Gastrocnemius medialis (tissue), 4 donors: ENCODE measurements around the gene ZNF738.
"Not testable (repeated sequence)": the region's sequence is repeated elsewhere in the genome, so short reads cannot be mapped to it uniquely, and the experiment has no call there.

ENCODE experiments used
- POLR2A ChIP-seq, 2 donors: fragments of 450-650 bp; IDR thresholded peaks; one replicate each; pipeline ENCODE4 v1.6.1; 2017; ENCODE audit warnings: antibody characterized with exemption in 2 of 2, mild to moderate bottlenecking in 2 of 2, moderate library complexity in 2 of 2
- TF ChIP-seq, protein P1 (sequence below), 5 experiments: fragments of 450-650 bp in 3 of 5; fragments of 200-600 bp in 2 of 5; sonication (generic) in 2 of 5; IDR thresholded peaks in 4 of 5; conservative IDR thresholded peaks in 1 of 5; 1 replicate in 4 of 5; 2 replicates in 1 of 5; pipeline ENCODE4 v1.5.1; 2016 to 2019; ENCODE audit warnings: antibody characterized with exemption in 5 of 5, mild to moderate bottlenecking in 3 of 5, moderate library complexity in 3 of 5

DNA sequence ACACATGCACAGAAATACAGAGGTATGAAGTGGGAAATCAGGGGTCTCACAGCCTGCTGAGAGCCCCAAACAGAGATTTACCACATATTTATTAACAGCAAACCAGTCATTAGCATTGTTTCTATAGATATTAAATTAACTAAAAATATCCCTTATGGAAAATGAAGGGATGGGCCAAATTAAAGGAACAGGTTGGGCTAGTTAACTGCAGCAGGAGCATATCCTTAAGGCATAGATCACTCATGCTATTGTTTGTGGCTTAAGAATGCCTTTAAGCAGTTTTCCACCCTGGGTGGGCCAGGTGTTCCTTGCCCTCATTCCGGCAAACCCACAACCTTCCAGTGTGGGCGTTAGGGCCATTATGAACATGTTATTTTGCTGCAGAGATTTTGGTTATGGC, 14.0 kb upstream of the ZNF738 start:
- TF ChIP-seq, protein P1, sequence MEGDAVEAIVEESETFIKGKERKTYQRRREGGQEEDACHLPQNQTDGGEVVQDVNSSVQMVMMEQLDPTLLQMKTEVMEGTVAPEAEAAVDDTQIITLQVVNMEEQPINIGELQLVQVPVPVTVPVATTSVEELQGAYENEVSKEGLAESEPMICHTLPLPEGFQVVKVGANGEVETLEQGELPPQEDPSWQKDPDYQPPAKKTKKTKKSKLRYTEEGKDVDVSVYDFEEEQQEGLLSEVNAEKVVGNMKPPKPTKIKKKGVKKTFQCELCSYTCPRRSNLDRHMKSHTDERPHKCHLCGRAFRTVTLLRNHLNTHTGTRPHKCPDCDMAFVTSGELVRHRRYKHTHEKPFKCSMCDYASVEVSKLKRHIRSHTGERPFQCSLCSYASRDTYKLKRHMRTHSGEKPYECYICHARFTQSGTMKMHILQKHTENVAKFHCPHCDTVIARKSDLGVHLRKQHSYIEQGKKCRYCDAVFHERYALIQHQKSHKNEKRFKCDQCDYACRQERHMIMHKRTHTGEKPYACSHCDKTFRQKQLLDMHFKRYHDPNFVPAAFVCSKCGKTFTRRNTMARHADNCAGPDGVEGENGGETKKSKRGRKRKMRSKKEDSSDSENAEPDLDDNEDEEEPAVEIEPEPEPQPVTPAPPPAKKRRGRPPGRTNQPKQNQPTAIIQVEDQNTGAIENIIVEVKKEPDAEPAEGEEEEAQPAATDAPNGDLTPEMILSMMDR (IDR thresholded peaks at IDR 0.05 in 4 of 5, conservative IDR thresholded peaks at IDR 0.05 in 1 of 5): not testable (repeated sequence)
- TF ChIP-seq POLR2A (IDR thresholded peaks at IDR 0.05): not testable (repeated sequence)
